ENCODE results near the gene PRPF8. TPM values are rescaled to one million over a fixed set of nuclear protein-coding genes. Genes with fewer than 3 reads are reported as not detected.

The PRPF8 gene
- total and polyA plus RNA-seq, 2 of the 13 experiments (the other 11 are each of a cell fraction or from before 2014, with no cell fraction given): 112 to 179 TPM

DNA sequence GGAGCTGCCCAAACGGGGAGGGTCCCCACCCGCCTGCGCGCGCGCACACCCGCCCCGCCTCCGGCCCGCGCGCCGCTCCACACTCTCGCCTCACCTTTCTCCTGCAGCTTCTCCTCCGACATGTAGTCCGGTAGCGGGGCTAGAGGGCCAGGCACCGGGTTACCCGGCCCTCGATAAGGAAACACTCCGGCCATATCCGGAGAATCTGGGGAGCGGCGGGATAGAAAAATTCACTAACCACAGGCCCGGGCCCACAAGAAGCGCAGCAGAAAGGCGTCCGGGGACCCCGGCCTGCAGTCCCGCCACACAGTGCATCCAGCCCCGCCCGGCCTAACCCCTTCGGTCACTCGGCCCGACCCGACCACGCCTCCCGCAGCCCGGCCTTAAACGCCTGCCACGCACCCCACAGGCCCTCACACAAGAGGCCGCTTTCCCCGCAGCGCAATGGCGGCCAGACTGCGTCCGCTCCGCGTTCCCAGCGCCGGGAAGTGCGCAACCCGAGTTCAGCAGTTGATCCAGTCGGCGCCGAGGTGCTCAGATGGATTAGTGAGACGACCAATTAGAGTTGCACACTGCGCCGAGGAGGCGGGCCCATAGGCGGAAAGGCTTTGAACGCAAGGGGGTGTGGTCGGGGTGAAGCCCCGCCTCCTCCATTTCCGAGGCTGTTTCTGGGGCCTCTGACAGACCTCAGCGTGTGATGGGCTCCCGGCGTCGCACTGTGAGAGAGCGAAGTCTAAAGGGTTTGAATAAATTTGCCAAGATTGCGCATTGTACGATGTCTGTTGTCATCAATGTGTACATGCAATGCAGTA is at the start of gene PRPF8 (continued):
- no peak for TF ChIP-seq ZBTB4 (CRISPR knock-in tag; IDR thresholded peaks at IDR 0.05; ENCODE audit: borderline replicate concordance)
- no peak for TF ChIP-seq POGK (CRISPR knock-in tag; conservative IDR thresholded peaks at IDR 0.05)
- no peak for TF ChIP-seq ETS1 (CRISPR knock-in tag; IDR thresholded peaks at IDR 0.05)
- no peak for TF ChIP-seq MTA3 (CRISPR knock-in tag; IDR thresholded peaks at IDR 0.05)
- TF ChIP-seq MBNL3 (CRISPR knock-in tag; conservative IDR thresholded peaks at IDR 0.05): no peak
- TF ChIP-seq HMGXB4 (CRISPR knock-in tag; IDR thresholded peaks at IDR 0.05; ENCODE audit: borderline replicate concordance in 1 of 2, low read depth in 1 of 2): peak; percentile 51 to 80; a peak in 3 of 4 replicates
- no peak for TF ChIP-seq RBAK (CRISPR knock-in tag; IDR thresholded peaks at IDR 0.05)
- peak; percentile 25; the same call in 1 of the 2 replicates for TF ChIP-seq ZSCAN25 (CRISPR knock-in tag; IDR thresholded peaks at IDR 0.05)
- peak; percentile 65 for TF ChIP-seq CREM (IDR thresholded peaks at IDR 0.05)
- TF ChIP-seq CREM (CRISPR knock-in tag; IDR thresholded peaks at IDR 0.05): no peak
- no peak for TF ChIP-seq ZNF737 (CRISPR knock-in tag; IDR thresholded peaks at IDR 0.05; ENCODE audit: borderline replicate concordance)
- TF ChIP-seq KDM5B (CRISPR knock-in tag; IDR thresholded peaks at IDR 0.05; ENCODE audit: borderline replicate concordance): peak; percentile 76; the same call in 1 of the 2 replicates
- TF ChIP-seq REL (CRISPR knock-in tag; conservative IDR thresholded peaks at IDR 0.05): no peak
- TF ChIP-seq RFX1 (IDR thresholded peaks at IDR 0.05): no peak
- TF ChIP-seq CBX5 (CRISPR knock-in tag; IDR thresholded peaks at IDR 0.05; ENCODE audit: borderline replicate concordance): peak; percentile 19; the same call in 1 of the 2 replicates
- TF ChIP-seq ZSCAN20 (CRISPR knock-in tag; IDR thresholded peaks at IDR 0.05; ENCODE audit: borderline replicate concordance): no peak
- TF ChIP-seq GTF2F1 (IDR thresholded peaks at IDR 0.05; ENCODE audit: low read length): 0 out of 2 replicates have a peak, but pooled peaks have one; percentile 19
- peak; percentile 83; the same call in 1 of the 2 replicates for TF ChIP-seq ZGPAT (CRISPR knock-in tag; IDR thresholded peaks at IDR 0.05)
- TF ChIP-seq ZNF564 (CRISPR knock-in tag; IDR thresholded peaks at IDR 0.05): no peak
- no peak for TF ChIP-seq MTF1 (CRISPR knock-in tag; IDR thresholded peaks at IDR 0.05)
